Measurements from ENCODE around the gene JMJD6. TPM values are rescaled to one million over a fixed set of nuclear protein-coding genes. Genes with fewer than 3 reads are reported as not detected.
"Not testable (repeated sequence)": the region's sequence is repeated elsewhere in the genome, so short reads cannot be mapped to it uniquely, and the experiment has no call there.

The JMJD6 gene
- total RNA-seq, 2 experiments from 2014 or later = 39.9 to 71.2 TPM

GRCh38 chr17:76742958-76743357 is 16.6 kb upstream of the JMJD6 start:
- ChIA-PET POLR2A (interaction anchor here (0.6 to 1.1 kb wide), 4 partner anchors 9 to 523 kb away, joined by 3 to 5 read pairs (median 3); no protein-coding TSS in a partner anchor), CTCF (ENCODE audit: unreplicated experiment) (no interaction called here)
- Histone ChIP-seq H3K9me2 (ENCODE audit: insufficient read depth, low read length) (no peaks in the 10 kb centered on the region), H3K9me3 (ENCODE audit: low read length) (no peaks in the 10 kb centered on the region), H4K20me1 (ENCODE audit: insufficient read depth, low read length) (no peaks in the 10 kb centered on the region; the same call in 1 of the 2 replicates), H3K79me2 (ENCODE audit: insufficient read depth, low read depth, low read length) (peaks cover 30% of the 10 kb centered on the region), H3K4me3 (ENCODE audit: low read depth, low read length, poor library complexity, severe bottlenecking) (no peak overlapping the region), H3K4me2 (ENCODE audit: low read length) (no peak overlapping the region), H3K36me3 (ENCODE audit: insufficient read depth, low read length) (peaks cover 76% of the 10 kb centered on the region), H3K4me1 (ENCODE audit: insufficient read depth, low read length, poor library complexity, severe bottlenecking) (peaks cover 25% of the 10 kb centered on the region), H2AFZ (ENCODE audit: low read length) (no peak overlapping the region), H3K27ac (ENCODE audit: low read depth, low read length, poor library complexity, severe bottlenecking) (no peak overlapping the region)
- TF ChIP-seq EZH2phosphoT487 (IDR thresholded peaks at IDR 0.05; ENCODE audit: borderline replicate concordance, low read depth, low read length) (no peak), CTCF (conservative IDR thresholded peaks at IDR 0.05; ENCODE audit: low read length) (no peak)
- no peak for DNase-seq (ENCODE audit: low spot score)
- BruUV-seq (replicated peaks) = no TSS peak
- intact Hi-C loops (cut with micrococcal nuclease; ENCODE audit: unreplicated experiment) = no loop called here

GRCh38 chr17:76740329-76741118 is 14.1 kb upstream of the JMJD6 start:
- H3K4me3 ChIP-seq (ENCODE audit: low read depth, low read length, poor library complexity, severe bottlenecking) = no peak overlapping the region
- peak overlapping the region; percentile 32 for H3K4me2 ChIP-seq (ENCODE audit: low read length)

GRCh38 chr17:76739568-76740115 is 13.2 kb upstream of the JMJD6 start:
- not testable (repeated sequence) for BruUV-seq (replicated peaks); H3K9me3 ChIP-seq (ENCODE audit: low read length); H2AFZ ChIP-seq (ENCODE audit: low read length); DNase-seq (ENCODE audit: low spot score); H3K9me2 ChIP-seq (ENCODE audit: insufficient read depth, low read length); H3K27ac ChIP-seq (ENCODE audit: low read depth, low read length, poor library complexity, severe bottlenecking)
- H3K4me2 ChIP-seq (ENCODE audit: low read length) = peak overlapping the region; percentile 89
- H3K4me3 ChIP-seq (ENCODE audit: low read depth, low read length, poor library complexity, severe bottlenecking) = peak overlapping the region; percentile 77
- H3K36me3 ChIP-seq (ENCODE audit: insufficient read depth, low read length) = peaks cover 69% of the 10 kb centered on the region
- H4K20me1 ChIP-seq (ENCODE audit: insufficient read depth, low read length) = peaks cover 15% of the 10 kb centered on the region
- H3K4me1 ChIP-seq (ENCODE audit: insufficient read depth, low read length, poor library complexity, severe bottlenecking) = peaks cover 29% of the 10 kb centered on the region
- intact Hi-C loops (cut with micrococcal nuclease; ENCODE audit: unreplicated experiment) = loop anchor here (5.0 to 10.0 kb wide), 4 partner anchors 348 to 1075 kb away; partner anchors contain the start of genes RECQL5, SAP30BP and SEC14L1
- ChIA-PET CTCF (ENCODE audit: unreplicated experiment) (interaction anchor here (0.6 kb wide), 1 partner anchor 586 kb away, joined by 4 read pairs; no protein-coding TSS in a partner anchor), POLR2A (interaction anchor here (0.5 to 2.0 kb wide), 6 partner anchors 9 to 80 kb away, joined by 3 to 9 read pairs (median 4); no protein-coding TSS in a partner anchor)
- peaks cover 56% of the 10 kb centered on the region for H3K79me2 ChIP-seq (ENCODE audit: insufficient read depth, low read depth, low read length)

More at GRCh38 chr17:76740329-76741118, 14.1 kb upstream of the JMJD6 start:
- H3K27ac ChIP-seq (ENCODE audit: low read depth, low read length, poor library complexity, severe bottlenecking) = no peak overlapping the region
- CTCF ChIA-PET (ENCODE audit: unreplicated experiment) = no interaction called here
- no peak overlapping the region for H2AFZ ChIP-seq (ENCODE audit: low read length)
- BruUV-seq (replicated peaks) = no TSS peak
- intact Hi-C loops (cut with micrococcal nuclease; ENCODE audit: unreplicated experiment) = no loop called here
- TF ChIP-seq CTCF (conservative IDR thresholded peaks at IDR 0.05; ENCODE audit: low read length) (no peak), EZH2phosphoT487 (IDR thresholded peaks at IDR 0.05; ENCODE audit: borderline replicate concordance, low read depth, low read length) (no peak)
- H3K36me3 ChIP-seq (ENCODE audit: insufficient read depth, low read length) = peaks cover 69% of the 10 kb centered on the region
- POLR2A ChIA-PET = interaction anchor here (1.4 kb wide), 1 partner anchor 13 kb away, joined by 4 read pairs; no protein-coding TSS in a partner anchor
- DNase-seq (ENCODE audit: low spot score) = no peak
- H3K4me1 ChIP-seq (ENCODE audit: insufficient read depth, low read length, poor library complexity, severe bottlenecking) = peaks cover 25% of the 10 kb centered on the region
- no peaks in the 10 kb centered on the region for H3K9me2 ChIP-seq (ENCODE audit: insufficient read depth, low read length)
- no peaks in the 10 kb centered on the region for H3K9me3 ChIP-seq (ENCODE audit: low read length)
- H3K79me2 ChIP-seq (ENCODE audit: insufficient read depth, low read depth, low read length) = peaks cover 47% of the 10 kb centered on the region
- H4K20me1 ChIP-seq (ENCODE audit: insufficient read depth, low read length) = peaks cover 7% of the 10 kb centered on the region
